H1 (cell line): ENCODE results near the gene MAPRE3. TPM values are rescaled to one million over a fixed set of nuclear protein-coding genes. Genes with fewer than 3 reads are reported as not detected.

Source experiments
- CTCF ChIA-PET: fragments of 300-600 bp; sonication (Branson Sonifier 250); formaldehyde crosslinking; loops from one replicate; lab custom pipeline; 2021; ENCODE audit not compliant: partially characterized antibody; lab: Charles Lee
- POLR2A ChIA-PET: fragments of 300-600 bp; sonication (Branson Sonifier 250); formaldehyde crosslinking; loops from one replicate; lab custom pipeline; 2021; ENCODE audit warnings: inconsistent platforms; ENCODE audit not compliant: partially characterized antibody; lab: Charles Lee
- DNase-seq, 2 experiments: peaks; one replicate each; pipeline versions ENCODE4 v3.0.0 to v3.0.0-alpha.2; 2010 to 2022; ENCODE audit warnings: low spot score in 2 of 2, low read depth in 1 of 2, mixed read lengths in 1 of 2
- FAIRE-seq: peaks from 2 replicates; lab custom pipeline; 2011; peaks lifted over from hg19 to GRCh38; lab: Jason Lieb, UNC
- H2AFZ ChIP-seq: 2 replicates; pipeline ENCODE4 v1.8.1; 2012; ENCODE audit warnings: low read length, inconsistent platforms
- H2AK5ac ChIP-seq: 2 replicates; pipeline ENCODE4 v1.6.1; 2013; ENCODE audit warnings: low read depth, low read length
- H2BK120ac ChIP-seq: replicated peaks from 2 replicates; pipeline ENCODE3; 2013; ENCODE audit warnings: low read depth, low read length, inconsistent platforms
- H2BK12ac ChIP-seq: 2 replicates; pipeline ENCODE4 v1.6.1; 2013; ENCODE audit warnings: low read depth, low read length
- H2BK15ac ChIP-seq: 2 replicates; pipeline ENCODE4 v1.6.1; 2013; ENCODE audit warnings: low read length
- H2BK20ac ChIP-seq: 2 replicates; pipeline ENCODE4 v1.6.1; 2013; ENCODE audit warnings: low read length
- H2BK5ac ChIP-seq: 2 replicates; pipeline ENCODE4 v1.6.1; 2013; ENCODE audit warnings: low read depth, low read length
- H3K14ac ChIP-seq: 2 replicates; pipeline ENCODE4 v1.6.1; 2013; ENCODE audit warnings: inconsistent platforms; ENCODE audit not compliant: insufficient read length
- H3K18ac ChIP-seq: 2 replicates; pipeline ENCODE4 v1.6.1; 2013; ENCODE audit warnings: low read length; ENCODE audit errors: extremely low read depth
- H3K23ac ChIP-seq: 2 replicates; pipeline ENCODE4 v1.6.1; 2013; ENCODE audit warnings: inconsistent platforms; ENCODE audit not compliant: insufficient read length
- H3K23me2 ChIP-seq: 2 replicates; pipeline ENCODE4 v1.6.1; 2013; ENCODE audit warnings: low read depth, low read length
- H3K27ac ChIP-seq: 2 replicates; pipeline ENCODE4 v1.6.1; 2011; ENCODE audit warnings: low read depth, low read length, inconsistent platforms
- H3K27me3 ChIP-seq, 4 experiments: replicated peaks in 1 of 4; 1 replicate in 1 of 4; 2 replicates in 3 of 4; pipeline versions ENCODE4 v1.6.1 to v1.8.1; 2011 to 2013; ENCODE audit warnings: low read length in 3 of 4, mild to moderate bottlenecking in 3 of 4, inconsistent platforms in 2 of 4, mixed read lengths in 2 of 4, moderate library complexity in 1 of 4; ENCODE audit not compliant: control insufficient read depth in 3 of 4, insufficient read depth in 3 of 4; ENCODE audit errors: extremely low read depth in 1 of 4
- H3K36me3 ChIP-seq, 4 experiments: 2 replicates each; pipeline versions ENCODE4 v1.6.1 to v1.8.1; 2011 to 2013; ENCODE audit warnings: mild to moderate bottlenecking in 4 of 4, low read length in 3 of 4, moderate library complexity in 2 of 4, control low read depth in 1 of 4, inconsistent platforms in 1 of 4; ENCODE audit not compliant: insufficient read depth in 4 of 4, control insufficient read depth in 2 of 4
- H3K4ac ChIP-seq: replicated peaks from 2 replicates; pipeline ENCODE3; 2013; ENCODE audit warnings: low read length, low read depth, mixed read lengths, inconsistent platforms; ENCODE audit not compliant: insufficient read length
- H3K4me1 ChIP-seq, 4 experiments: replicated peaks in 1 of 4; 1 replicate in 1 of 4; 2 replicates in 3 of 4; pipeline versions ENCODE4 v1.6.1 to v1.8.1; 2011 to 2013; ENCODE audit warnings: low read length in 3 of 4, inconsistent platforms in 2 of 4, mixed read lengths in 1 of 4; ENCODE audit not compliant: insufficient read depth in 4 of 4, control insufficient read depth in 3 of 4
- H3K4me2 ChIP-seq, 2 experiments: 2 replicates each; pipeline versions ENCODE4 v1.6.1 to v1.8.1; 2011 to 2013; ENCODE audit warnings: low read depth in 2 of 2, low read length in 2 of 2, control low read depth in 1 of 2, inconsistent platforms in 1 of 2, mild to moderate bottlenecking in 1 of 2; ENCODE audit not compliant: insufficient read depth in 1 of 2
- H3K4me3 ChIP-seq, 4 experiments: fragments of 200-600, 300-600 bp in 1 of 4; sonication (generic), shearing (Covaris generic), sonication (Bioruptor Twin) in 1 of 4; 2 replicates each; pipeline versions ENCODE4 v1.5.1 to v1.8.1; 2011 to 2016; ENCODE audit warnings: low read length in 4 of 4, low read depth in 3 of 4, control low read depth in 2 of 4, inconsistent platforms in 2 of 4, mild to moderate bottlenecking in 2 of 4, mixed read lengths in 1 of 4, moderate library complexity in 1 of 4; ENCODE audit not compliant: insufficient read depth in 2 of 4; ENCODE audit errors: extremely low read depth in 1 of 4
- H3K56ac ChIP-seq: replicated peaks from 2 replicates; pipeline ENCODE3; 2013; ENCODE audit warnings: low read depth, mild to moderate bottlenecking, mixed read lengths, low read length, inconsistent platforms; ENCODE audit not compliant: insufficient read length
- H3K79me1 ChIP-seq: 2 replicates; pipeline ENCODE4 v1.6.1; 2013; ENCODE audit warnings: low read depth, low read length, control low read depth
- H3K79me2 ChIP-seq, 2 experiments: 2 replicates each; pipeline versions ENCODE4 v1.6.1 to v1.8.1; 2012 to 2013; ENCODE audit warnings: low read length in 2 of 2, mild to moderate bottlenecking in 2 of 2, inconsistent platforms in 1 of 2; ENCODE audit not compliant: insufficient read depth in 2 of 2, control insufficient read depth in 1 of 2
- H3K9ac ChIP-seq, 4 experiments: replicated peaks in 1 of 4; 1 replicate in 1 of 4; 2 replicates in 3 of 4; pipeline versions ENCODE4 v1.6.1 to v1.8.1; 2011 to 2013; ENCODE audit warnings: low read depth in 3 of 4, low read length in 3 of 4, control low read depth in 2 of 4, mild to moderate bottlenecking in 2 of 4, moderate library complexity in 2 of 4, inconsistent platforms in 1 of 4; ENCODE audit errors: extremely low read depth in 1 of 4
- H3K9me3 ChIP-seq, 2 experiments: 2 replicates each; pipeline versions ENCODE4 v1.6.1 to v1.8.1; 2012 to 2013; ENCODE audit warnings: mild to moderate bottlenecking in 2 of 2, moderate library complexity in 2 of 2, control low read depth in 1 of 2, inconsistent platforms in 1 of 2, low read depth in 1 of 2, low read length in 1 of 2, mixed read lengths in 1 of 2; ENCODE audit not compliant: insufficient read depth in 2 of 2
- H4K20me1 ChIP-seq, 2 experiments: replicated peaks in 1 of 2; 2 replicates each; pipeline versions ENCODE3 to v1.8.1; 2011 to 2013; ENCODE audit warnings: inconsistent platforms in 2 of 2, low read length in 2 of 2, mild to moderate bottlenecking in 1 of 2; ENCODE audit not compliant: insufficient read depth in 2 of 2, control insufficient read depth in 1 of 2
- H4K5ac ChIP-seq: 2 replicates; pipeline ENCODE4 v1.6.1; 2013; ENCODE audit warnings: low read length, low read depth, mixed read lengths, inconsistent platforms; ENCODE audit not compliant: insufficient read length
- H4K8ac ChIP-seq: 2 replicates; pipeline ENCODE4 v1.8.0; 2013; ENCODE audit warnings: mild to moderate bottlenecking, moderate library complexity, low read length, inconsistent platforms; ENCODE audit not compliant: insufficient read depth; ENCODE audit errors: extremely low read depth
- H4K91ac ChIP-seq: replicated peaks from 2 replicates; pipeline ENCODE3; 2013; ENCODE audit warnings: low read length, mixed read lengths, inconsistent platforms; ENCODE audit not compliant: insufficient read length
- ASH2L ChIP-seq: fragments of 200-600, 300-600 bp; sonication (generic); IDR thresholded peaks from one replicate; pipeline ENCODE4 v1.7.1; 2017; ENCODE audit warnings: low read length
- CHD1 ChIP-seq: IDR thresholded peaks from 2 replicates; pipeline ENCODE4 v1.6.1; 2012; ENCODE audit warnings: low read depth, low read length, improper control_type of control experiment
- CTCF ChIP-seq, 3 experiments: IDR thresholded peaks; 1 replicate in 2 of 3; 2 replicates in 1 of 3; pipeline versions ENCODE4 v1.5.1 to v1.6.1; 2011; ENCODE audit warnings: low read length in 3 of 3, mild to moderate bottlenecking in 3 of 3, inconsistent platforms in 2 of 3, low read depth in 1 of 3, moderate library complexity in 1 of 3; ENCODE audit not compliant: insufficient read depth in 1 of 3; ENCODE audit errors: control extremely low read depth in 1 of 3
- EGR1 ChIP-seq: IDR thresholded peaks from 2 replicates; pipeline ENCODE4 v1.6.1; 2011; ENCODE audit warnings: low read depth, low read length, borderline replicate concordance
- EZH2 ChIP-seq: fragments of 200-600 bp; sonication (generic); IDR thresholded peaks from 2 replicates; pipeline ENCODE4 v1.7.1; 2012; ENCODE audit warnings: low read depth, mild to moderate bottlenecking, moderate library complexity, low read length, inconsistent platforms; ENCODE audit not compliant: severe bottlenecking
- KDM1A ChIP-seq: fragments of 200-600, 300-600 bp; sonication (generic); IDR thresholded peaks from 2 replicates; pipeline ENCODE4 v1.7.1; 2016; ENCODE audit warnings: mild to moderate bottlenecking, low read length, borderline replicate concordance
- POU5F1 ChIP-seq: IDR thresholded peaks from 2 replicates; pipeline ENCODE4 v1.6.1; 2011; ENCODE audit warnings: low read depth, mild to moderate bottlenecking, low read length, moderate library complexity
- RBBP5 ChIP-seq: IDR thresholded peaks from 2 replicates; pipeline ENCODE4 v1.7.1; 2012; ENCODE audit warnings: low read depth, mild to moderate bottlenecking, inconsistent platforms, low read length, moderate library complexity, borderline replicate concordance
- TBP ChIP-seq: IDR thresholded peaks from 2 replicates; pipeline ENCODE4 v1.6.1; 2011; ENCODE audit warnings: low read depth, low read length, improper control_type of control experiment
- YY1 ChIP-seq: IDR thresholded peaks from 2 replicates; pipeline ENCODE4 v1.6.1; 2011; ENCODE audit warnings: low read depth, mild to moderate bottlenecking, low read length
- WGBS, 2 experiments: shearing (Covaris generic) in 1 of 2; methylation state at CpG; one replicate each; pipeline versions ENCODE4 v1.1.6 to v1.1.7; 2013 to 2015; ENCODE audit warnings: low lambda C conversion rate in 2 of 2, mixed read lengths in 2 of 2, inconsistent platforms in 1 of 2, low coverage in 1 of 2, missing lambda C conversion rate in 1 of 2; ENCODE audit not compliant: insufficient replicate concordance in 2 of 2, insufficient coverage in 1 of 2, insufficient read length in 1 of 2; ENCODE audit errors: extremely low coverage in 1 of 2, missing lambda C conversion rate in 1 of 2; 5-methylcytosine and 5-hydroxymethylcytosine counted together
- polyA plus RNA-seq, 7 experiments: library from polyadenylated mRNA; depleted of rRNA in 3 of 7; stranded (reverse) in 5 of 7; unstranded in 2 of 7; fragments of >200 nt in 5 of 7; fragments of 200-250 nt in 2 of 7; gene quantifications; 1 replicate in 5 of 7; 2 replicates in 1 of 7; 4 replicates in 1 of 7; pipeline versions ENCODE4 v1.2.1 to v1.2.3, GENCODE V29; 2011 to 2013; ENCODE audit warnings: missing spikeins in 2 of 7, mixed read lengths in 2 of 7
- total RNA-seq: library from RNA; stranded (reverse); fragmentation: NEBNext Ultra II Directional; extraction: Animal tissue kit (Norgen Biotek cat#: 25700); gene quantifications from 2 replicates; pipeline ENCODE4 v1.2.1, GENCODE V29; 2021

MAPRE3 gene
- total and polyA plus RNA-seq, 2 of the 8 experiments (the other 6 are each of a cell fraction or from before 2014, with no cell fraction given) = 4.9 to 6.6 TPM

DNA sequence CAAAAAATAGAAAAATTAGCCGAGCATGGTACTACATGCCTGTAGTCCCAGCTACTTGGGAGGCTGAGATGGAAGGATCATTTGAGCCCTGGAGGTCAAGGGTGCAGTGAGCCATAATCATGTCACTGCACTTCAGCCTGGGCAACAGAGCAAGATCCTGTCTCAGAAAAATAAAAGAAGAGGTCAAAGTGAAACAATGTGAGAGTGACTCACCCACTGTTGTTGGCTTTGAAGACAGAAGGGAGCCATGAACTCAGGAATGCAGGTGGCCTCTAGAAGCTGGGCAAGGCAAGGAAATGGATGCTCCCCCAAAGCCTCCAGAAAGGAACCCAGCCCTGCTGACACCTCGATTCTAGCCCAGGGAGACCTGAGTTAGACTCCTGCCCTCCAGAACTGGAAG, 58.6 kb downstream of the MAPRE3 start:
- Histone ChIP-seq H3K4ac (no peak overlapping the region), H3K9me3 (no peaks in the 10 kb centered on the region), H2BK5ac (no peak overlapping the region), H3K4me1 (peaks cover 0 to 6% (median under 1%) of the 10 kb centered on the region in 4 experiments; a peak in 3 of 7 replicates), H3K23ac (no peak overlapping the region), H4K5ac (no peak overlapping the region), H2BK20ac (no peak overlapping the region), H2BK15ac (no peak overlapping the region), H2BK120ac (no peak overlapping the region), H3K56ac (no peak overlapping the region), H3K14ac (no peak overlapping the region), H3K4me3 (no peak overlapping the region), H2AFZ (no peak overlapping the region), H3K27ac (no peak overlapping the region), H3K18ac (no peak overlapping the region), H3K9ac (no peak overlapping the region), H3K23me2 (peaks cover 4% of the 10 kb centered on the region), H3K79me1 (peaks cover 2% of the 10 kb centered on the region; the same call in 1 of the 2 replicates), H4K20me1 (peaks cover 0 to 4% of the 10 kb centered on the region in 2 experiments), H3K4me2 (no peak overlapping the region), H3K27me3 (no peaks in the 10 kb centered on the region), H3K79me2 (peaks cover 0 to 9% of the 10 kb centered on the region in 2 experiments; a peak in 1 of 4 replicates), H2BK12ac (no peak overlapping the region), H2AK5ac (no peak overlapping the region), H4K91ac (no peak overlapping the region), H4K8ac (no peak overlapping the region), H3K36me3 (peaks cover 0 to 6% (median 3%) of the 10 kb centered on the region in 4 experiments; a peak in 3 of 8 replicates)
- 90% methylated on average over 2 of the region's 2 CpGs; no CpG with 5 or more reads in 1 of the 2 experiments for WGBS, 2 experiments
- POLR2A ChIA-PET = interaction anchor here (2.4 kb wide), 2 partner anchors 11 to 22 kb away, joined by 5 to 7 read pairs; partner anchors contain the start of gene AGBL5
- FAIRE-seq = no peak
- CTCF ChIA-PET = interaction anchor here (0.7 to 0.9 kb wide), 2 partner anchors 12 to 33 kb away, joined by 3 to 4 read pairs; no protein-coding TSS in a partner anchor
- no peak for DNase-seq
- TF ChIP-seq CTCF (IDR thresholded peaks at IDR 0.05; ENCODE audit: control extremely low read depth in 1 of 3, insufficient read depth in 1 of 3, low read depth in 1 of 3, low read length in 3 of 3) (no peak), KDM1A (no peak), EGR1 (no peak), CHD1 (no peak), TBP (no peak), ASH2L (no peak), EZH2 (no peak), YY1 (no peak), RBBP5 (no peak), POU5F1 (no peak)
